ENCODE measurements around the gene KIAA0930. TPM values are rescaled to one million over a fixed set of nuclear protein-coding genes. Genes with fewer than 3 reads are reported as not detected.

Gene KIAA0930
- total RNA-seq, 1 experiment from 2014 or later, result 55.5 TPM

- no peak for DNase-seq
- no peak for TF ChIP-seq EZH2 (IDR thresholded peaks at IDR 0.05; ENCODE audit: low read depth)
- no peak for TF ChIP-seq CTCF (conservative IDR thresholded peaks at IDR 0.05)
- Histone ChIP-seq H3K4me2 (no peak overlapping the region), H3F3A (ENCODE audit: insufficient read depth, low read depth) (peaks cover 19% of the 10 kb centered on the region; the same call in 1 of the 2 replicates), H3K27ac (no peak overlapping the region), H3K36me3 (ENCODE audit: low read depth) (peaks cover 75% of the 10 kb centered on the region), H3K4me1 (replicated peaks; ENCODE audit: insufficient read depth) (no peaks in the 10 kb centered on the region), H2AFZ (no peak overlapping the region), H3K9me3 (ENCODE audit: insufficient read depth, low read depth) (no peaks in the 10 kb centered on the region), H3K9me2 (ENCODE audit: insufficient read depth) (no peaks in the 10 kb centered on the region), H3K27me3 (ENCODE audit: insufficient read depth, low read depth) (no peaks in the 10 kb centered on the region), H3K79me2 (ENCODE audit: low read depth) (peaks cover 61% of the 10 kb centered on the region), H4K20me1 (ENCODE audit: insufficient read depth) (0 out of 2 replicates have a peak, but pooled peaks cover 5% of the 10 kb centered on the region), H3K4me3 (no peak overlapping the region)
- ChIA-PET POLR2A (ENCODE audit: unreplicated experiment) (no interaction called here), CTCF (no interaction called here)
- intact Hi-C loops (cut with micrococcal nuclease; ENCODE audit: unreplicated experiment), result no loop called here
- no TSS peak for BruUV-seq (replicated peaks)
Observed at GRCh38 chr22:45172881-45173585, 67.7 kb downstream of the KIAA0930 start.

- TF ChIP-seq EZH2 (IDR thresholded peaks at IDR 0.05; ENCODE audit: low read depth) (no peak), CTCF (conservative IDR thresholded peaks at IDR 0.05) (no peak)
- H3K4me2 ChIP-seq, result no peak overlapping the region
- no peak overlapping the region for H2AFZ ChIP-seq
- H3K4me1 ChIP-seq (replicated peaks; ENCODE audit: insufficient read depth), result 0 out of 2 replicates have a peak, but pooled peaks cover 2% of the 10 kb centered on the region
- CTCF ChIA-PET, result interaction anchor here (0.7 kb wide), 1 partner anchor 181 kb away, joined by 4 read pairs; no protein-coding TSS in a partner anchor
- H3F3A ChIP-seq (ENCODE audit: insufficient read depth, low read depth), result peaks cover 29% of the 10 kb centered on the region
- intact Hi-C loops (cut with micrococcal nuclease; ENCODE audit: unreplicated experiment), result no loop called here
- no peak overlapping the region for H3K27ac ChIP-seq
- POLR2A ChIA-PET (ENCODE audit: unreplicated experiment), result no interaction called here
- no peak for DNase-seq
- H3K9me3 ChIP-seq (ENCODE audit: insufficient read depth, low read depth), result no peaks in the 10 kb centered on the region
- no peaks in the 10 kb centered on the region for H3K9me2 ChIP-seq (ENCODE audit: insufficient read depth)
- peaks cover 64% of the 10 kb centered on the region for H3K79me2 ChIP-seq (ENCODE audit: low read depth)
- H3K36me3 ChIP-seq (ENCODE audit: low read depth), result peaks cover 80% of the 10 kb centered on the region
- H3K27me3 ChIP-seq (ENCODE audit: insufficient read depth, low read depth), result no peaks in the 10 kb centered on the region
- BruUV-seq (replicated peaks), result no TSS peak
- no peak overlapping the region for H3K4me3 ChIP-seq
- 0 out of 2 replicates have a peak, but pooled peaks cover 5% of the 10 kb centered on the region for H4K20me1 ChIP-seq (ENCODE audit: insufficient read depth)
Observed at GRCh38 chr22:45171830-45172229, 68.9 kb downstream of the KIAA0930 start.

- Histone ChIP-seq H4K20me1 (ENCODE audit: insufficient read depth) (peaks cover 5% of the 10 kb centered on the region; the same call in 1 of the 2 replicates), H3K27ac (0 out of 2 replicates have a peak overlapping the region, but pooled peaks have one; percentile 20), H3K4me3 (no peak overlapping the region), H3K9me3 (ENCODE audit: insufficient read depth, low read depth) (no peaks in the 10 kb centered on the region), H3K27me3 (ENCODE audit: insufficient read depth, low read depth) (no peaks in the 10 kb centered on the region), H3K4me2 (no peak overlapping the region), H3F3A (ENCODE audit: insufficient read depth, low read depth) (peaks cover 35% of the 10 kb centered on the region), H3K79me2 (ENCODE audit: low read depth) (peaks cover 68% of the 10 kb centered on the region), H3K9me2 (ENCODE audit: insufficient read depth) (no peaks in the 10 kb centered on the region), H2AFZ (no peak overlapping the region), H3K36me3 (ENCODE audit: low read depth) (peaks cover 68% of the 10 kb centered on the region), H3K4me1 (replicated peaks; ENCODE audit: insufficient read depth) (peaks cover 17% of the 10 kb centered on the region)
- DNase-seq, result no peak
- POLR2A ChIA-PET (ENCODE audit: unreplicated experiment), result no interaction called here
- BruUV-seq (replicated peaks), result no TSS peak
- TF ChIP-seq CTCF (conservative IDR thresholded peaks at IDR 0.05) (no peak), EZH2 (IDR thresholded peaks at IDR 0.05; ENCODE audit: low read depth) (no peak)
- intact Hi-C loops (cut with micrococcal nuclease; ENCODE audit: unreplicated experiment), result loop anchor here (10.0 kb wide), 1 partner anchor 75 kb away; the partner anchor contains the start of gene KIAA0930
- CTCF ChIA-PET, result no interaction called here
Observed at GRCh38 chr22:45169591-45170466, 70.9 kb downstream of the KIAA0930 start.

All from PC-9 (cell line).